NB4 (cell line): ENCODE data around the gene LHX6.

Experiments used
- DNase-seq: peaks from one replicate; pipeline ENCODE4 v3.0.0; 2010; ENCODE audit warnings: low read depth
- H3K4me3 ChIP-seq: one replicate; pipeline ENCODE4 v1.5.1; 2011; ENCODE audit warnings: mild to moderate bottlenecking, low read depth, low read length, moderate library complexity
- MYC ChIP-seq: IDR thresholded peaks from 2 replicates; pipeline ENCODE4 v1.6.1; 2011; ENCODE audit warnings: low read depth, low read length
- POLR2A ChIP-seq: IDR thresholded peaks from 2 replicates; pipeline ENCODE4 v1.6.1; 2011; ENCODE audit warnings: mild to moderate bottlenecking; ENCODE audit not compliant: insufficient read length; ENCODE audit errors: extremely low read depth
- TF ChIP-seq, protein P1 (sequence below): IDR thresholded peaks from 2 replicates; pipeline ENCODE4 v1.6.1; 2011; ENCODE audit warnings: low read depth, low read length
- TF ChIP-seq, protein P2 (sequence below): IDR thresholded peaks from one replicate; pipeline ENCODE4 v1.5.1; 2012; ENCODE audit warnings: low read depth, low read length

LHX6 gene

DNA sequence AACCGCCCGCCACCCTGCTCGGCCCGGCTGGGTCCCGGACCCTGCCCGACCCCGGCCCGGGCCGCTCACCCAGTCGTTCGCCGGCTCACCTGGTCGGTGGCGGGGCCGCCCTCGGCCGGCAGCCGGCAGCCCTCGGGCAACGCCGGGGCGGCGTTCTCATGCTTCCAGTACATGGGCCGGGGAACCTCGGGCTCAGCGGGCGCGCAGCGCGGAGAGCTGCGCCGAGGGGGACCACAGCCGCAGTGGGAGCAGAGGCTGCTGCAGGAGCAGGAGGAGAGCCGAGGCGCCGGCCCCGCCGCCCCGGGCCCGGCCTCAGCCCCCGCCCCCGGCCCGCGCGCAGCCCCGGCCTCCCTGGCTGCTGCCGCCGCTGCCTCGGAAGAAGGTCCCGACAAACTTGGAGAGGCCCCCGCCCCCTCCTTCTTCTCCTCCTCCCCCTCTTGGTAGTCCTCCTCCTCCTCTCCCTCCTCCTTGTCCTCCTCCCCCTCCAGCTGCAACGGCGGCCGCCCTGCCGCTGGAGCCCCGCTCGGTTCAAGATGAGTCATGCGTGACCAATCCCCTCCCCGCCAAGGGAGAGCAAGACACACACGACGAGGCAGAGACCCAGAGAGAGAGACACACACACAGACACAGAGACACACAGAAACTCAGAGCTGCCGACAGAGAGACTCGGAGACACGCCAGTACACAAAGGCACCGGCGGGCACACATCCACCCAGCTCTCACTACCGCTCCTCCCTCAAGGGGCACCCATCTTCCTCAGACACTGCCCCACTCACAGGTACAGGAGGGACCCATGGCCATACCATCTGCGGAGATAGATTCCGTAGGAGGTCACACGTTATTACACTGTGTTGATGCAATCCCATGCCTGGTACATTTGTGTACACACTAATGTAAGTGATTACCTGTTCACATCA lies at the start of gene LHX6:
LHX6 (minus strand) TSS at position 390 of the 917 bp plus-strand sequence; CDS start at position 173, 217 bp downstream.
- DNase-seq: peak; percentile 79
- peak within 1 kb of the TSS; percentile 46 for H3K4me3 ChIP-seq
- peak; percentile 11 for TF ChIP-seq POLR2A
- TF ChIP-seq, protein P1, sequence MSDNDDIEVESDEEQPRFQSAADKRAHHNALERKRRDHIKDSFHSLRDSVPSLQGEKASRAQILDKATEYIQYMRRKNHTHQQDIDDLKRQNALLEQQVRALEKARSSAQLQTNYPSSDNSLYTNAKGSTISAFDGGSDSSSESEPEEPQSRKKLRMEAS: no peak; the same call in 1 of the 2 replicates

DNA sequence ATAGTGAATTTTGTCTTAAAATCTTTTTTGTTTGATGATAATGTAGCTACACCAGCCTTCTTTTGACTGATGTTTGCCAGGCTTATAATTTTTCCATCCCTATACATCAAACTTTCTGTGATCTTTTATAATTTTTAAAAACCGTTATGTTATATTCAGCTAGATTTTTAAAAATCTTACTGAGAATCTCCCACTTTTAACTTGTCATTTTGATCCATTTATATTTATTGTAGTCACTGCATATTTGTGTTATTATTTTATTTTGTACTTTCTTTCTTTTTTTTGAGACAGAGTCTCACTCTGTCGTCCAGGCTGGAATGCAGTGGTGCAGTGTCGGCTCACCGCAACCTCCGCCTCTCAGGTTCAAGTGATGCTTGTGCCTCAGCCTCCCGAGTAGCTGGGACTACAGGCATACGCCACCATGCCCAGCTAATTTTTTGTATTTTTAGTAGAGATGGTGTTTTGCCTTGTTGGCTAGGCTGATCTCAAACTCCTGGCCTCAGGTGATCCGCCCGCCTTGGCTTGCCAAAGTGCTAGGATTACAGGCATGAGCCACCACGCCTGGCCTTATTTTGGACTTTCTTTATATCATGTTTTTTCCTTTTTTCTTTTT lies 48.6 kb upstream of the LHX6 start:
- no peak for DNase-seq
- no peak overlapping the region for H3K4me3 ChIP-seq
- no peak for TF ChIP-seq POLR2A

DNA sequence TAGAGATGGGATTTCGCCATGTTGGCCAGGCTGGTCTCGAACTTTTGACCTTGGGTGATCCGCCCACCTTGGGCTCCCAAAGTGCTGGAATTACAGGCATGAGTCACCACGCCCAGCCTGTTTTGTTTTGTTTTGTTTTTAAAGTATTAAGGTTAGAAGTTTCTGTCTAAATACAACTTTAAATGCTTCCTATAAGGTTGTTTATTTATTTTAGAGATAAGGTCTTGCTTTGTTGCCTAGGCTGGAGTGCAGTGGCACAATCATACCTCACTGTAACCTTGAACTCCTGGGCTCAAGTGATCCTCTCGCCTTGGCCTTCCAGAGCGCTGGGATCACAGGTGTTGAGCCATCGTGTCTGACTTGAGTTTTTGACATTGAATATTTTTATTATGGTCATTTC lies 47.3 kb upstream of the LHX6 start:
- H3K4me3 ChIP-seq: no peak overlapping the region
- TF ChIP-seq POLR2A (no peak), MYC (no peak)
- TF ChIP-seq, protein P1: no peak
- TF ChIP-seq, protein P2, sequence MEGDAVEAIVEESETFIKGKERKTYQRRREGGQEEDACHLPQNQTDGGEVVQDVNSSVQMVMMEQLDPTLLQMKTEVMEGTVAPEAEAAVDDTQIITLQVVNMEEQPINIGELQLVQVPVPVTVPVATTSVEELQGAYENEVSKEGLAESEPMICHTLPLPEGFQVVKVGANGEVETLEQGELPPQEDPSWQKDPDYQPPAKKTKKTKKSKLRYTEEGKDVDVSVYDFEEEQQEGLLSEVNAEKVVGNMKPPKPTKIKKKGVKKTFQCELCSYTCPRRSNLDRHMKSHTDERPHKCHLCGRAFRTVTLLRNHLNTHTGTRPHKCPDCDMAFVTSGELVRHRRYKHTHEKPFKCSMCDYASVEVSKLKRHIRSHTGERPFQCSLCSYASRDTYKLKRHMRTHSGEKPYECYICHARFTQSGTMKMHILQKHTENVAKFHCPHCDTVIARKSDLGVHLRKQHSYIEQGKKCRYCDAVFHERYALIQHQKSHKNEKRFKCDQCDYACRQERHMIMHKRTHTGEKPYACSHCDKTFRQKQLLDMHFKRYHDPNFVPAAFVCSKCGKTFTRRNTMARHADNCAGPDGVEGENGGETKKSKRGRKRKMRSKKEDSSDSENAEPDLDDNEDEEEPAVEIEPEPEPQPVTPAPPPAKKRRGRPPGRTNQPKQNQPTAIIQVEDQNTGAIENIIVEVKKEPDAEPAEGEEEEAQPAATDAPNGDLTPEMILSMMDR: no peak
- no peak for DNase-seq

DNA sequence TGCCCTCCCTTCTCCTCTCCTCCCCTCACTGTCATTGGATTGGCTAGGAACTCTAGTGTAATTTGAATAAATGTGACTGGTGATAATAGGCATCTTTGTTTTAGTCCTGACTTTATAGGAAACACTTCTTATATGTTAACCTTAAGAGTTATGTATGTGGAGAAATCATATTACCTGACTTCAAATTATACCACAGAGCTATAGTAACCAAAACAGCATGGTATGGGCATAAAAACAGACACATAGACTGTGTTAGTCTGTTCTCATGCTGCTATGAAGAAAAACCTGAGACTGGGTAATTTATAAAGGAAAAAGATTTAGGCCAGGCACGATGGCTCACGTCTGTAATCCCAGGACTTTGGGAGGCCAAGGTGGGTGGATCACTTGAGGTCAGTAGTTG lies 45.3 kb upstream of the LHX6 start:
- no peak overlapping the region for H3K4me3 ChIP-seq
- no peak for DNase-seq
- TF ChIP-seq, protein P1: no peak
- TF ChIP-seq MYC (no peak), POLR2A (no peak)
- TF ChIP-seq, protein P2: no peak

DNA sequence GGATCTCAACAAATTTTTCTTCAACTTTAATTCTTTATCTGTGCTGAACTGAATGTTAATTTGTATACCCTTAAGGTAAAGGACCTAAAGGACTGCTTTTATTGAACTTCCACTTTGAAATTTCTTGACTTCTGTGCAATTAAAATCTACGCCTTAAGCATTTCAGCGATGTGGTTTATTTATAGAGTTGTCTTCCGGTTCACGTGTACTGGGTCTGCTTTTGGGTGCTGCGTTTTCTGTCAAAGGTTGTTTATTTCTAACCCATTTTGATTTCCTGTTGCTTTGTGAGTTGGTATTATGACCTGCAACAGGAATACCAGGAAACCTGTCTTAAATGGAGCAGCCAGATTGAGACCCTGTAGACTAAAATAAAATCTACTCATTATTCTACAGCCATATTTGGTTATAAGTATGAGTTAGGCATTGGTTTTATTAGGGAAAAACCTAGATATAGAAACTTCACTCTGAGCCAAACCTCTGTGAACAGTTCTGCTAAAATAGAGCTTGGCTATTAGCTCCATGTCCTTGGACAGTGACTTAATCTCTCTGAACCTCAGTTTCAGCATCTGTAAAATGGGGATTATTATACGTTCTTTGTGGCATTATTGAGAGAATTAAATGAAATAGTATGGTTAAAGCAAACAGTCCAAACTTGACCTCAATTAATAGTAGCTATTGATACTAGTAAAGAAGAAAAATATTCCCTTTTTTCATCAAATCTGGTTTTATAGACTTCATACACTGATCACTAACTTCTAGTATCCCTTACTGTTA lies 39.5 kb upstream of the LHX6 start:
- no peak for DNase-seq
- TF ChIP-seq, protein P1: no peak
- no peak for TF ChIP-seq POLR2A
- TF ChIP-seq, protein P2: no peak
- no peak for TF ChIP-seq MYC
- no peak overlapping the region for H3K4me3 ChIP-seq

DNA sequence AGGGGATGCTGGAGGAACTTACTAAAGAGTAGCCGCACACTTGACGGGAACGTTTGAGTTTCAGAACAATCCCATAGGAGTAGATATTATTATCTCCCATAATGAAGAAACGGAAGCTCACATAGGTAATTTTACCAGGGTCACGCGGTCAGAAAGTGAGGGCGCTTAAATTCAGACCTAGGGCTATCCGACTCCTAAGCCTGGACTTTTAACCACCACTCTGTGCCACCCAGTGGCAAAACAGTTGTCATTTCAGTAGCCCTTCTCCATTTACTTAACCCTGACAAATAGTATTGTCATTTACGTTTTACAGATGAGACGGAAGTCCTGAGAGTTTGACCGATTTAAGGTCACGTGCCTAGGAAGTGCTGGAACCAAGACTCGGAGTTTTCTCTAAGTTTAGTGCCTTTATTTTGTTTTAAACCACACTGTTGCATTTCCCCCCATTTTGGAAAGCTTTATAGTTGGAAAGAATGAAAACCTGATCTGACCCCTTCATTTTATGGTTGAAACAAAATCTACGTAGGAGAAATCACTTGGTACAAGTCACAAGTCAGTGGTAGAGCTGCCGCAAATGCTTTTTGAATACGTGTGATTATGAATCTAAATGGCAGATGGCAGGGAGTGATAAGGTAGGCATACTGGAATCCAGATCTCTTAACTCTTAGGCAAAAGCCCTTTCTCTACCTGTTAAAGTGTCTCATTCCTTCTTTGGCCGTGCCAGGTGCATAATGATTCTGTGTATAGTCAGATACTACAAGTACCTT lies 36.6 kb upstream of the LHX6 start:
- H3K4me3 ChIP-seq: peak overlapping the region; percentile 97
- TF ChIP-seq, protein P1: peak; percentile 91
- TF ChIP-seq, protein P2: no peak
- TF ChIP-seq MYC (peak; percentile 31; the same call in 1 of the 2 replicates), POLR2A (no peak)
- DNase-seq: peak; percentile 81
